NCI-H2171 treated with DMSO at 0.1 percent for 48 hours (cell line): ENCODE data around the gene TRIM2.
"Not testable (repeated sequence)": the region's sequence is repeated elsewhere in the genome, so short reads cannot be mapped to it uniquely, and the experiment has no call there.

Experiments used
- DNase-seq: peaks from one replicate; lab custom pipeline; 2025; lab: John Stamatoyannopoulos, UW

TRIM2 gene

GRCh38 chr4:153204247-153204671, at the start of gene TRIM2:
TSS of gene TRIM2 (plus strand) at chr4:153204443. CDS start at chr4:153204531, 88 bp downstream.
- DNase-seq = peak; percentile 81

- DNase-seq = no peak
Measured at GRCh38 chr4:153155686-153156085, 48.6 kb upstream of the TRIM2 start.

GRCh38 chr4:153156263-153156662, 48.0 kb upstream of the TRIM2 start:
- peak; percentile 30 for DNase-seq

- peak; percentile 42 for DNase-seq
Measured at GRCh38 chr4:153156721-153157120, 47.5 kb upstream of the TRIM2 start.

GRCh38 chr4:153159016-153159415, 45.2 kb upstream of the TRIM2 start:
- no peak for DNase-seq

- no peak for DNase-seq
Measured at GRCh38 chr4:153159728-153160221, 44.5 kb upstream of the TRIM2 start.

GRCh38 chr4:153160821-153161220, 43.4 kb upstream of the TRIM2 start:
- DNase-seq = no peak

- DNase-seq = no peak
Measured at GRCh38 chr4:153161226-153161963, 42.8 kb upstream of the TRIM2 start.

GRCh38 chr4:153165236-153165635, 39.0 kb upstream of the TRIM2 start:
- not testable (repeated sequence) for DNase-seq

- no peak for DNase-seq
Measured at GRCh38 chr4:153166716-153167501, 37.3 kb upstream of the TRIM2 start.

- no peak for DNase-seq
Measured at GRCh38 chr4:153169776-153170175, 34.5 kb upstream of the TRIM2 start.

GRCh38 chr4:153170407-153170806, 33.8 kb upstream of the TRIM2 start:
- no peak for DNase-seq

GRCh38 chr4:153174821-153175567, 29.2 kb upstream of the TRIM2 start:
- DNase-seq = no peak

- no peak for DNase-seq
Measured at GRCh38 chr4:153176938-153177337, 27.3 kb upstream of the TRIM2 start.

- DNase-seq = no peak
Measured at GRCh38 chr4:153177841-153178240, 26.4 kb upstream of the TRIM2 start.

GRCh38 chr4:153179100-153179499, 25.1 kb upstream of the TRIM2 start:
- no peak for DNase-seq

GRCh38 chr4:153181293-153181692, 22.9 kb upstream of the TRIM2 start:
- DNase-seq = no peak

- DNase-seq = no peak
Measured at GRCh38 chr4:153181700-153182099, 22.5 kb upstream of the TRIM2 start.

- DNase-seq = no peak
Measured at GRCh38 chr4:153183146-153183545, 21.1 kb upstream of the TRIM2 start.

- no peak for DNase-seq
Measured at GRCh38 chr4:153185331-153185852, 18.9 kb upstream of the TRIM2 start.

GRCh38 chr4:153186046-153186728, 18.1 kb upstream of the TRIM2 start:
- DNase-seq = no peak
